PC-3 (cell line): Measurements from ENCODE around the gene CMTM3. TPM values are rescaled to one million over a fixed set of nuclear protein-coding genes. Genes with fewer than 3 reads are reported as not detected.

ENCODE experiments used
- ATAC-seq: fragments of 200-7000 bp; cut with Tn5 transposase; 2 replicates; pipeline ENCODE4 v1.9.1; 2020; ENCODE audit warnings: mild to moderate bottlenecking, moderate library complexity
- BruUV-seq: library from RNA; stranded (reverse); fragments of 400-500 nt; replicated peaks from 2 replicates; lab custom pipeline; 2021; lab: Mats Ljungman, UMichigan
- CTCF ChIA-PET: fragments of 300-600 bp; sonication (Branson Sonifier 250); formaldehyde crosslinking; loops from one replicate; lab custom pipeline; 2022; ENCODE audit warnings: antibody characterized with exemption; lab: Charles Lee
- POLR2A ChIA-PET: fragments of 300-600 bp; sonication (Branson Sonifier 250); formaldehyde crosslinking; loops from one replicate; lab custom pipeline; 2022; ENCODE audit warnings: antibody characterized with exemption; ENCODE audit not compliant: unreplicated experiment; lab: Charles Lee
- DNase-seq: peaks from one replicate; pipeline ENCODE4 v3.0.0-alpha.2; 2015
- H2AFZ ChIP-seq: fragments of 300-600 bp; sonication (generic); 2 replicates; pipeline ENCODE4 v1.6.0; 2016; ENCODE audit warnings: antibody characterized with exemption, low read length
- H3F3A ChIP-seq: fragments of 300-600 bp; sonication (generic); one replicate; pipeline ENCODE4 v1.6.0; 2017; ENCODE audit warnings: antibody characterized with exemption, low read length, control low read depth, mild to moderate bottlenecking; ENCODE audit not compliant: unreplicated experiment
- H3K27ac ChIP-seq: fragments of 300-600 bp; sonication (generic); 2 replicates; pipeline ENCODE4 v1.5.1; 2016; ENCODE audit warnings: mild to moderate bottlenecking, low read length
- H3K27me3 ChIP-seq: fragments of 300-600 bp; sonication (generic); 2 replicates; pipeline ENCODE4 v1.6.1; 2016; ENCODE audit warnings: low read length, mixed read lengths
- H3K36me3 ChIP-seq: fragments of 300-600 bp; sonication (generic); 2 replicates; pipeline ENCODE4 v1.6.1; 2016; ENCODE audit warnings: low read depth, mixed run types, low read length, mixed read lengths
- H3K4me1 ChIP-seq: fragments of 300-600 bp; sonication (generic); 2 replicates; pipeline ENCODE4 v1.5.1; 2016; ENCODE audit warnings: low read length; ENCODE audit not compliant: insufficient read depth
- H3K4me2 ChIP-seq: fragments of 300-600 bp; sonication (generic); 2 replicates; pipeline ENCODE4 v1.6.0; 2016; ENCODE audit warnings: low read length
- H3K4me3 ChIP-seq: fragments of 300-600 bp; sonication (generic); 2 replicates; pipeline ENCODE4 v1.5.1; 2016; ENCODE audit warnings: mild to moderate bottlenecking, low read length, mixed read lengths
- H3K79me2 ChIP-seq: fragments of 300-600 bp; sonication (generic); 2 replicates; pipeline ENCODE4 v1.6.1; 2017; ENCODE audit warnings: low read length, mixed read lengths
- H3K9ac ChIP-seq: fragments of 300-600 bp; sonication (generic); 2 replicates; pipeline ENCODE4 v1.6.0; 2016; ENCODE audit warnings: mild to moderate bottlenecking, low read length
- H3K9me2 ChIP-seq: fragments of 300-600 bp; sonication (generic); replicated peaks from 2 replicates; pipeline ENCODE4 v1.6.1; 2016; ENCODE audit warnings: mixed run types, low read length, mixed read lengths
- H3K9me3 ChIP-seq: fragments of 300-600 bp; sonication (generic); 2 replicates; pipeline ENCODE4 v1.6.1; 2016; ENCODE audit warnings: low read length, mixed read lengths
- H4K20me1 ChIP-seq: fragments of 300-600 bp; sonication (generic); 2 replicates; pipeline ENCODE4 v1.6.1; 2016; ENCODE audit warnings: low read length, mixed read lengths
- CTCF ChIP-seq: fragments of 300-600 bp; sonication (generic); conservative IDR thresholded peaks from 2 replicates; pipeline ENCODE4 v1.5.1; 2017; ENCODE audit warnings: antibody characterized with exemption, low read depth, mild to moderate bottlenecking, low read length
- EZH2 ChIP-seq: fragments of 300-600 bp; sonication (generic); IDR thresholded peaks from one replicate; pipeline ENCODE4 v1.6.1; 2017; ENCODE audit warnings: antibody characterized with exemption, mild to moderate bottlenecking, low read length; ENCODE audit not compliant: unreplicated experiment
- EZH2phosphoT487 ChIP-seq: fragments of 300-600 bp; sonication (generic); IDR thresholded peaks from 2 replicates; pipeline ENCODE4 v1.6.1; 2018; ENCODE audit warnings: mild to moderate bottlenecking, antibody characterized with exemption, low read length, borderline replicate concordance
- intact Hi-C: fragments of 100-400 bp; cut with micrococcal nuclease; formaldehyde crosslinking; loops from 2 replicates; pipeline ENCODE4 v1.9.0; 2023
- total RNA-seq: library from RNA; depleted of rRNA; stranded (reverse); fragments of >200 nt; gene quantifications from 2 replicates; pipeline ENCODE4 v1.2.3, GENCODE V29; 2014

Gene CMTM3
- total RNA-seq, 1 experiment from 2014 or later, result 9.5 TPM

- DNase-seq (no peak), ATAC-seq (no peak)
- Histone ChIP-seq H3F3A (no peaks in the 10 kb centered on the region), H2AFZ (no peak overlapping the region), H3K4me2 (no peak overlapping the region), H4K20me1 (no peaks in the 10 kb centered on the region), H3K9ac (no peak overlapping the region), H3K36me3 (no peaks in the 10 kb centered on the region), H3K9me2 (no peaks in the 10 kb centered on the region), H3K79me2 (no peaks in the 10 kb centered on the region), H3K9me3 (no peaks in the 10 kb centered on the region), H3K27ac (no peak overlapping the region), H3K4me3 (no peak overlapping the region), H3K27me3 (no peaks in the 10 kb centered on the region), H3K4me1 (peaks cover 2% of the 10 kb centered on the region)
- intact Hi-C loops, result no loop called here
- POLR2A ChIA-PET, result no interaction called here
- BruUV-seq, result no TSS peak
- CTCF ChIA-PET, result interaction anchor here (0.6 kb wide), 1 partner anchor 81 kb away, joined by 3 read pairs; no protein-coding TSS in a partner anchor
- TF ChIP-seq CTCF (no peak), EZH2phosphoT487 (no peak), EZH2 (no peak)
These were observed 29.4 kb upstream of the CMTM3 start for GRCh38 chr16:66575060-66575459.

- Histone ChIP-seq H4K20me1 (no peaks in the 10 kb centered on the region), H3F3A (no peaks in the 10 kb centered on the region), H3K9me3 (no peaks in the 10 kb centered on the region), H3K4me1 (peaks cover 14% of the 10 kb centered on the region), H3K27me3 (no peaks in the 10 kb centered on the region), H3K36me3 (no peaks in the 10 kb centered on the region), H3K79me2 (no peaks in the 10 kb centered on the region), H2AFZ (no peak overlapping the region), H3K9me2 (no peaks in the 10 kb centered on the region), H3K27ac (no peak overlapping the region), H3K9ac (no peak overlapping the region), H3K4me3 (no peak overlapping the region), H3K4me2 (no peak overlapping the region)
- DNase-seq (no peak), ATAC-seq (no peak)
- CTCF ChIA-PET, result no interaction called here
- TF ChIP-seq CTCF (no peak), EZH2phosphoT487 (no peak), EZH2 (no peak)
- intact Hi-C loops, result no loop called here
- no TSS peak for BruUV-seq
- POLR2A ChIA-PET, result interaction anchor here (0.6 kb wide), 1 partner anchor 1654 kb away, joined by 3 read pairs; no protein-coding TSS in a partner anchor
These were observed 28.2 kb upstream of the CMTM3 start for GRCh38 chr16:66576296-66576695.

- Histone ChIP-seq H3K4me1 (peaks cover 18% of the 10 kb centered on the region), H3K36me3 (no peaks in the 10 kb centered on the region), H3K9me2 (no peaks in the 10 kb centered on the region), H3K9ac (no peak within 1 kb of the TSS), H3K27ac (no peak within 1 kb of the TSS), H4K20me1 (no peaks in the 10 kb centered on the region), H3K9me3 (no peaks in the 10 kb centered on the region), H3K79me2 (no peaks in the 10 kb centered on the region), H3K4me3 (no peak within 1 kb of the TSS), H3F3A (no peaks in the 10 kb centered on the region), H3K4me2 (no peak within 1 kb of the TSS), H2AFZ (no peak within 1 kb of the TSS), H3K27me3 (no peaks in the 10 kb centered on the region)
- CTCF ChIA-PET, result no interaction called here
- TF ChIP-seq EZH2, result no peak
- no peak for TF ChIP-seq CTCF
- no peak for TF ChIP-seq EZH2phosphoT487
- POLR2A ChIA-PET, result no interaction called here
- intact Hi-C loops, result no loop called here
- no peak for ATAC-seq
- no peak for DNase-seq
- no TSS peak for BruUV-seq
These were observed 25.6 kb upstream of the CMTM3 start, which contains the start of gene CMTM2 for GRCh38 chr16:66578651-66579531. Gene CMTM2 (plus strand): TSS chr16:66579463. CDS start chr16:66579608, 145 bp downstream.
